NCI-H1048 (cell line): ENCODE data around the gene CPNE1.

Source experiments
- DNase-seq: peaks from one replicate; lab custom pipeline; 2025; lab: John Stamatoyannopoulos, UW

Gene CPNE1

DNA sequence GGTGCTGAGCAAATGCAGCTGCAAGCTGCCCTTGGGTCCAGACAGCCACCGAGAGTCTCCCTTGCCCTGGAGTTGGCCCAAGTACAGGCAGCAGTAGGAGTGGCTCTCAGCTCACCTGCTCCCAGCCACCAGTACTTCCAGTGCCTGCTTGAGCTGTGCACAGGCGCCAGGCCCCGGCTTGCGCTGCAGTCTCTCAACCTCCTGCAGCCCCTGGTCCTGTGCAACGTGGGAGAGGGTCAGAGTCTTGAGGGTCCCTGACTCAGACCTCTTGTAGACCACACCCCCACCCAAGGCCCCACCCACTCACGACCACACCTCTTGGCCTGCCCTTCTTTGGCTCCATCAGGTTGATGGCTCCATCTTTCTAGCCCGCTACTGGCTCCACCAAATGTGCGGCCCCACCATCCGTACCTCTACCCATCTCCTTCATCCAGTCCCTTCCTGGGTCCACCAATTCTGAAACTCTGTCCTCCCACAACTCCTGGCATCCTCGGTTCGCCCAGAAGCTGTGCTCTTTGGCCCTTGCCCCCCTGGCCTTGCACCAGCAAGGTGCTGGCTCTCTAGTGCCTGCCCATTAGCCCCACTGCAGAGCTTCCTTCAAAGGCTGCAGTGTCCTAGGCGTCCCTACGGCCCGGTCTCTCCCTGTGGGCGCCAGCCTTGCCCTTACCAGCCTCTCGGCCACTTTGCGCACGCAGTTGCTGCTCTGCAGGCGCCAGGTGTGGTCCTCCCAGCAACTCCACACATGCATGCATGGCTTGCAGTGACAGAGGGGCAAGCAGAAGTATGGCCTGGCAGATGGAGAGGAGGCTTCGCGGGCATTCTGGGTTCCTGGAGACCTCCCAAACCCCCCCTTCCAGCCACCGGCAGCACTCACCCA lies 65.6 kb downstream of the CPNE1 start:
- no peak for DNase-seq

DNA sequence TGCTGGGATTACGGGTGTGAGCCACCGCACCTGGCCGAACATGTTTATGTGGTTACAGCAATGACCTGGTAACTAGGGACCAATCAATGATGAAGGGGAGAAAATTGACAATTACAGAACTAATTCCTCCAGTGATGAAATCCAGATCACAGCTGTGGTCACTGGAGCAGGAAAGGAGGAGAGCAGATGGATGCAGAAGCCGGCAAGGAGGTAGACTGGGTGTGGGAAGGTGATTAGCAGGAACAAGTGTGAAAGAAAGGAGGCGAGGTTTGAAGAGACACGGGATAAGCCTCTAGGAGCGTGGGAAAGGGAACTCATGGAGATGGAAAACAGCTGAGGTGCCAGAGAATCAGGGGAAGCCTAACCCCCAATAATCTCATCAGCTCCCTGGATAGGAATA lies 66.2 kb downstream of the CPNE1 start:
- no peak for DNase-seq

DNA sequence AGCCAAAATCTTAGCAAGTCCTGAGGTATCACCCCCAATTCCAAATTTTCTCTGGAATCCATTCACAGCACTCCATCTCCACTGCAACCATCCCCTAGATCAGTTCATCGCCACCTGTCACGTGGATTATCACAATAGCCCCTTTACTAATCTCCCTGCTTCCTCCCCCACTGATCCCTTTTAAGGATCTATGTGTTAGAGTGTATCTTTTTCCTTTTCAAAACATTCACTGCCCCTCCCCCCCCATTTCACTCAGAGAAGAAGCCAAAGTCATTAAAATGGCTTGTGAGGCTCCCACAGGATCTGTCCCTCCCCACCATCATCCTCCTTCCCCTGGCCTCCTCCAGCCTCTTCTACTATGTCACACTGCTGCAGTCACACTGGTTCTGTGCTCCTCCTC lies 67.5 kb downstream of the CPNE1 start:
- no peak for DNase-seq

DNA sequence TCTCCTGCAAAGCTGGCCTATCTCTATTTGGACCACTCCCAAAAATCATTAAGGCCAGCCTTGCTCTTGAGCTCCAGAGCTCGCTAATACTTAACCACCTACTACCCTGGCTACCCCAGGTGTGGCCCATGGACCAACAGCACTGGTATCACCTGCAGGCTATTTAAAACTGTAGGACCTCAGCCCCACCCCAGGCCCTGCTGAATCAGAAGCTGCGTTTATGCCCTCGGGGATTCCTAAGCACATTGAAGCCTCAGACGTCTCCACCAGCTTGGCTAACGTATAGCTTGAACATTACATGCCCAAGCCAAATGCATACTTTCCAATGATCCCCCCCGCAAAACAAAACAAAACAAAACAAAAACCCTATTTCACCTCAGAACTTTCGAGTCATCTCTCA lies 68.8 kb downstream of the CPNE1 start:
- no peak for DNase-seq

DNA sequence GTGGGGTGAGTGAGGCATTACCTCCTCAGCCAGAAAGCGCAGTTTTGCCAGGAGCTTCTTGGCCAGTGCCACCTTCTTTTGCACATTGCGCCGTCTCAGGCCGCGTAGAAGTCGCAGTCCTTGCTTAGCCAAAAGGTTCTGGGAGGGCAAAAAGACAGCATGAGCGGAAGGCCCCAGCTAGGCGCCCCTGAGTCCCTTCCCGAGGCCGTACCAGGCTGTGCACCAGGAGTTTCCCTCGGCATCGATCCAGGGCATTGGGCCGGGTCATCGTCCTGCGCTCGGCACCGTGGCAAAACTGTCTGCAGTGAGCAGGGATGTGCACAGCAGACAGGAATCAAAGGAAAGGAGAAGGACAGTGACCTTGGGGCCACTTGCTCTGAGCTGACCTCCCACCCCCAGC lies 69.2 kb downstream of the CPNE1 start:
- DNase-seq, result no peak

DNA sequence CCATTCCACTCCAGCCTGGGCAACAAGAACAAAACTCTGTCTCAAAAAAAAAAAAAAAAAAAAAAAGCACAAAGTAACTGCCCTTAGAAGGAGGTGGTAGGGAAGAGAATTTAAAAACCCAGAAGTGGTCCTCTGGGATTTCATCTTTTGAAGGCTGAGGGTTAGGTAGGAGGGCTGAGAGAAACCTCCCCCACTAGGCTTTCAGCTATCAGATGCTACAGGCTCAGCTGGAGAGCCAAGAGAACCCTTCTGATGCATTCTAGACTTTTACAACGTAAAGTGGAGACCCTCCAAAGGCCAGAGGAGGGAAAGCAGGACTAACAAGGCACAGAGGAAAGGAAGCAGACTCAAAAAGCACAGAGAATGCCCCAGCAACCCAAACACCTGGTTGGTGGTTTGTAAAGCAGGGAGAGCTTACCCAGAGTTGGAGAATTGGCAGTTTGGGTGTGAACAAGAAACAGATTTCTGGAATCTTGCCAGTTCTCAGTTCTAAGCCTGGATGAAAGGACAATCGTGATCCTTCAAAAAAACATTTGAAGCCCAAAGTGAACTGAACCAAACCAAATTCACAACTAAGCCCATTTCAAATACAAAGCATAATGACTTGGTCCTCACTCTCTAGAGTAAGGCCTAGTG lies 72.2 kb downstream of the CPNE1 start:
- DNase-seq, result no peak

DNA sequence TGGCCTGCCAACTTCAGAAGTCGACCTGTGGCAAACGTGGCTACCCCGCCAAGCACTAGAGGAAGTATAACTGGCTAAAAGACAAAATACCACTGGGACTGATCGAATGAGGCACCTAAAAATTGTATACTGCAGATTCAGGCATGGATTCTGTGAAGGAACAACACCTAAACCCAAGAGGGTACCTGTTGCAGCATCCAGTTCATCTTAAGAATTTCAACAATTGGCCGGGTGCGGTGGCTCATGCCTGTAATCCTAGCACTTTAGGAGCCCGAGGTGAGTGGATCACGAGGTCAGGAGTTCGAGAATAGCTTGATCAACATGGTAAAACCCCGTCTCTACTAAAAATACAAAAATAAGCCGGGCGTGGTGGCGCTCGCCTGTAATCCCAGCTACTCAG lies 76.3 kb downstream of the CPNE1 start:
- DNase-seq, result no peak

DNA sequence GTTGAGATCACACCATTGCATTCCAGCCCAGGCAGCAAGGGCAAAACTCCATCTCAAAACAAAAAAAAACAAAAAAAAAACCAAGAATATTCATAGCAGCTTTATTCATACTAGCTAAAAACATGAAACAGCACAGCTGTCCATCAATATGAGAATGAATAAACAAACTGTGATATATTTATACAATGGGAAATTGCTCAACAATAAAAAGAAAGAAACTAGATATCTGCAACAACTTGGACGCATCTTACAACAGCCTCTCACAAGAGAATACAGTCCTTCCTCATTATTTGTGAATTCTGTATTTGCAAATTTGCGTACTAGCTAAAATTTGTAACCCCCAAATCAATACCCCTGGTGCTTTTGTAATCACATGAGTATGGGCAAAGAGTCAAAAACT lies 77.3 kb downstream of the CPNE1 start:
- DNase-seq, result no peak

DNA sequence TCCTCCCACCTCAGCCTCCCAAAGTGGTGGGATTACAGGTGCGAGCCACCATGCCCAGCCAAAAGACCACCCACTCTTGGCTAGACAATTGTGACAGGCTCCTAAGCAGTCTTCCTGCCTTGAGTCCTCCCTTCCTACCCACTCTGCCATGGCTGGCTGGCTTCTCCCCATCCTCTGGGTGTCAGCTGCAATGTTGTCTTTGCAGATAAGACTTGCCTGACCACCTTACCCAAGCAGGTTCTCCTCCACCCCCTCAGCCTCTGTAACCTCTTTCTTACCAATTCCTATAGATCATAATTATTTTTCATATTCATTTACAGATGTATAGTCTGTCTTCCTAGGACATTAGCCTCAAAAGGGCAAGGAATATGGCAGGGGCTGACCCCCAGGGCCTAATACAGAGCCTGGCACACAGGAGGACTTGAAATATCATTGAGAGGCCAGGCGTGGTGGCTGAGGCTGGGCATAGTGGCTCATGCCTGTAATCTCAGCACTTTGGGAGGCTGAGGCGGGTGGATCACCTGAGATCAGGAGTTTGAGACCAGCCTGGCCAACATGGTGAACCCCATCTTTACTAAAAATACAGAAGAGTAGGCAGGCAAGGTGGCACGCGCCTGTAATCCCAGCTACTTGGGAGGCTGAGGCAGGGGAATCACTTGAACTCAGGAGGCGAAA lies 77.8 kb downstream of the CPNE1 start:
- DNase-seq, result no peak

DNA sequence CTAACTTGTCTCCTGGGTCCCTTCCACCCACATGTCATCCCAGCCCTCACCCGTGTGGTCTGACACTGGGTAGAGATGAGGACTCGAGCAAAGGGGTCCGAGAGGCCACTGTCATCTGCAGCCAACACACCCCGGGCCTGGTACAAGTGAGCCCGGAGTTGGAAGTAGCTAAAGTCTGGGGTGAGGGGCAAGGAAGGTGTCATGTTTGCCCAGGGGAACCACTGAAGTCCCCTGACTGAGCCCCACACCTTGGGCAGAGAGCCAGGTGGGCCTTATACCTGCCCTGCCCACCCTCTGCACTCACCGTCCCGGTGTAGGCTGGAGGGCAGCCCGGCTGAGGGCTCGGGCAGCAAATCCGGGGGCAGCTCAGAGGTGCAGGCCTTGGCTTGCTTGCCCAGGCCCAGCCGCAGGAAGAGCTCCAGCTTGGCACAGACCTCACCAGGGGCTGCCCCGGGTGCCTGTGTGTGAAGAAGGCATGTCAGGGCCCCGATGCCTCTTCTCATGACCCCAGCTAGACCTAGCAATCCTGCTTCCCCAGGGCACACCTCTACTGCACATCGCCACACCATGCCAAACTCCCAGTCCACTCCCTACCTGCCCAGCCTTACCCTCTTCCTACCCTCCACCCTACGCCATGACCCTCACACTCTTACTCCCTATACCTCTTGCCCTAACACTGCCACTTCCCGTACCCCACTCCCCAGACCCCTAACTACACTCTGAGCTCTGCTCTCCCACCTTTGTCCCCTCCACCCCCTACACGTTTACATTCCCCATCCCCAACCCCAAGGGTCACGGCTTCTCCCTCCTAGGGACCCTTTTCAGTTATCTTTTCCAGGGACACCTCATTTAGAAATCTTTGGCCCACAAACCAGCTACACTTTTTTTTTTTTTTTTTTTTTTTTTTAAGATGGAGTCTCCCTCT lies 80.8 kb downstream of the CPNE1 start:
- DNase-seq, result no peak

DNA sequence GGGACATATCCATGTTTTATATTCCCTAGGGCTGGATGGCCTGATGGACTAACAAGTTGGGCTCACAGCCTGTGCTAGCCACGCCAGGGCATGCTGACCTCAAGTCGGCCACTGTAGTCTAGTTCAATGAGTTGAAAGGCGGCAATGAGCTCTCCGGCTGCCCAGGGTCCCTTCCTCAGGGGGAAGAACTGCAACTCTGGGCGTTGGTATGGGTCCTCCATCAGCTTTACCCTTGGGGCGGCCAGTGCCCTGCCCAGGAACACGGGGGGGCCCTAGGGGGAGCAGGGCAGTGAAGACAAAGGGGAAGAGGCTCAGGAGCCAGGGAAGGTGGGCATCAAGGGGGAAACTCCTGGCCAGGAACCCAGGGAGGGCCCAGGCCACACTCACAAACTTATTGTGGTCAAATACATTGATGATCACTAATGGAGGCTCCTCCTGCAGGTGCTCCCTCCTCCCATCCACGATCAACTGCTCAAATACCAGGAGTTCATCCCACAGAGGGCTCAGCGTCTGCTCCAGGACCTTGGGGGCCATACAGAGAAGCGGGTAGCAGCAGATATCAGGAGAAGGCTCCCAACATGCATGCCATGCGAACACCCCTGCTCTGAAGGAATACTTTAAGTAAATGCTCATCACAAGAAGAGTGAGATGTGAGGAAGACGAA lies 81.8 kb downstream of the CPNE1 start:
- no peak for DNase-seq

DNA sequence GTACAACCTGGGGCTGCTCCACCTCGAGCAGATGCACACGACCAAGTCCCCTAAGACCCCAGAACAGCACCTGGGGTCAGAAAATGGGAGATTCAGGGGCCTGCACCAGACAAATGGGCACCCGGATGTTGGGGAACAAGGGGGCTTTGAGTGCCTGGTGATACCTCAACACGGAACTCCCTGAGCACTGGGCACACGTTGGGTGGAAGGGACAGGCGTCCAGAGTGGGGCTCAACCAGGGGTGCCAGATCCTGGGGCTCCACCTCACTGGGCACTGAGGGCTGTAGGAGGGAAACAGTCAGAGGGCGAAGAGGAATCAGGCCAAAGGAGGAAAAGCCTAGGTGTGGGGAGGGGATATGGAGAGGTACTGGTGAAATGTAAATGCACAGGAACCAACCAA lies 82.6 kb downstream of the CPNE1 start:
- DNase-seq, result no peak

DNA sequence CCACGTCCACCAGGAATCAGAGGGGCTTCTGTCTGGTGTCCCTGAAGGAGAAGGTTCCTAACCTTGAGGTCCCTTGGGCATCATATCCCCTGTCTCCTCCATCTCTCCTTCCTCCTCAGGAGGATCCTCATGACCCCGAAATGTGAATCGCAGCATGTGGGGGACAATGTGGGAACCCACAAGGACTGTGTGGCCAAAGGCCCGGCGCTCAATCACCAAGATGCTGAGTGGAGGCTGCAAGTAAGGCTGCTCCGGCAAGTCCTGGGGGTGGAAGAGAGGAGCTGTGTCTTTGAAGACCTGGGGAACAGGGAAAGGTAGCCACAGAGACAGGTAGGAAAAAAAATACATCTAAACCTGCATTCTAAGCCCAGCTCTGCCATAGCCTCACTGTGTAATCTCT lies 85.5 kb downstream of the CPNE1 start:
- DNase-seq, result no peak

DNA sequence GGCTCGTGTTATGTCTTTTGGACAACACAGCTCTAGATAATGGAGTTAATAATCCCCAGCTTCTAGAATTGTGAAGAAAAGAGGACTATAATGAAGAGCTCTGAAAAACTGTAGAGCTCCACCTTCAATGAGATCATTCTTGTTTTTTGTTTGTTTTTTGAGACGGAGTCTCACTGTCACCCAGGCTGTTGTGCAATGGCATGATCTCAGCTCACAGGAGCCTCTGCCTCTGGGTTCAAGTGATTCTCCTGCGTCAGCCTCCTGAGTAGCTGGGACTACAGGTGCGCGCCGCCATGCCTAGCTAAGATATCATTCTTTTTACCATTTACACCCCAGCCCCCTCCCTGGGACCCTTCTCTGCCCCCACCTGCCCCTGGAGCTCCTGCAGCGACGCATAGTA lies 86.2 kb downstream of the CPNE1 start:
- DNase-seq, result no peak

DNA sequence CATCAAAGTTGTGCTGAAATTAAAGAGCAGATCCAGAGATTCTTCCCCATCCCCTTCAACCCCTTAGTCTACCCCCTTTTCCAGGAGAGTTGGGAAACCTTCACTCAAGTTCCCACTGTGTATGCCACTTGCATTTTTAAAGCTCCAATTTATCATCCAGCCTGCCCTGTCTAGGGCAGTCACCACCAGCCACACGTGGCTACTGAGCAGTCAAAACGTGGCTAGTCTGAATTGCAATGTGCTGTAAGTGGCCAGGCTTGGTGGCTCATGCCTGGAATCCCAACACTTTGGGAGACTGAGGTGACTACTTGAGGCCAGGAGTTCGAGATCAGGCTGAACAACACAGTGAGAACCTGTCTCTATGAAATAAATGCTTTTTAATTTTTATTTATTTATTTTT lies 87.9 kb downstream of the CPNE1 start:
- DNase-seq, result no peak
